Measurements from ENCODE around the gene TBL1XR1.
A peak's percentile ranks its signal among the peaks of the same experiment; 100 is the strongest.
"Not testable (repeated sequence)": the region's sequence is repeated elsewhere in the genome, so short reads cannot be mapped to it uniquely, and the experiment has no call there.

Gene TBL1XR1

GRCh38 chr3:177208781-177209180 is 11.5 kb upstream of the TBL1XR1 start:
- DNase-seq = no peak

- DNase-seq = no peak
Measured at GRCh38 chr3:177208223-177208622, 10.9 kb upstream of the TBL1XR1 start.

- DNase-seq = no peak
Measured at GRCh38 chr3:177206936-177207335, 9.7 kb upstream of the TBL1XR1 start.

GRCh38 chr3:177203689-177204395 is 6.6 kb upstream of the TBL1XR1 start:
- DNase-seq = no peak

- DNase-seq = not testable (repeated sequence)
Measured at GRCh38 chr3:177203016-177203415, 5.7 kb upstream of the TBL1XR1 start.

- no peak for DNase-seq
Measured at GRCh38 chr3:177201700-177202397, 4.6 kb upstream of the TBL1XR1 start.

GRCh38 chr3:177199206-177199760 is 2.0 kb upstream of the TBL1XR1 start:
- no peak for DNase-seq

GRCh38 chr3:177197727-177198460 is 612 bp upstream of the TBL1XR1 start:
- DNase-seq = peak in 12 of 56 donors; percentile 41 to 64 (median 48)

- DNase-seq = peak in 40 of 56 donors; percentile 19 to 76 (median 53)
Measured at GRCh38 chr3:177196456-177197040, 734 bp downstream of the TBL1XR1 start.

GRCh38 chr3:177196008-177196455 is 1.2 kb downstream of the TBL1XR1 start:
- DNase-seq = peak in 8 of 56 donors; percentile 18 to 65 (median 48)

GRCh38 chr3:177195242-177195991 is 1.9 kb downstream of the TBL1XR1 start:
- DNase-seq = peak in 4 of 56 donors; percentile 2 to 45 (median 4)

GRCh38 chr3:177194299-177194698 is 3.0 kb downstream of the TBL1XR1 start:
- DNase-seq = no peak

GRCh38 chr3:177193688-177194268 is 3.5 kb downstream of the TBL1XR1 start:
- DNase-seq = no peak

GRCh38 chr3:177193275-177193674 is 4.0 kb downstream of the TBL1XR1 start:
- not testable (repeated sequence) for DNase-seq

- no peak for DNase-seq
Measured at GRCh38 chr3:177190756-177191681, 6.3 kb downstream of the TBL1XR1 start.

GRCh38 chr3:177190184-177190583 is 7.1 kb downstream of the TBL1XR1 start:
- not testable (repeated sequence) for DNase-seq

GRCh38 chr3:177188325-177188724 is 9.0 kb downstream of the TBL1XR1 start:
- DNase-seq = not testable (repeated sequence)

- no peak for DNase-seq
Measured at GRCh38 chr3:177186306-177186705, 11.0 kb downstream of the TBL1XR1 start.

- DNase-seq = no peak
Measured at GRCh38 chr3:177185035-177185574, 12.2 kb downstream of the TBL1XR1 start.
